DOHH2 (cell line): Measurements from ENCODE around the gene AFF1.

Source experiments
- H3F3A ChIP-seq: fragments of 200-600 bp; sonication (generic), shearing (Covaris generic); 2 replicates; pipeline ENCODE4 v1.6.0; 2016; ENCODE audit warnings: antibody characterized with exemption, mild to moderate bottlenecking; ENCODE audit not compliant: control insufficient read depth, insufficient read depth
- H3K27ac ChIP-seq: fragments of 200-600 bp; sonication (generic); 2 replicates; pipeline ENCODE4 v1.5.1; 2014; ENCODE audit warnings: low read depth, mild to moderate bottlenecking, low read length, moderate library complexity
- H3K27me3 ChIP-seq: fragments of 200-600 bp; sonication (generic); 2 replicates; pipeline ENCODE4 v1.6.1; 2014; ENCODE audit warnings: mild to moderate bottlenecking, low read length, mixed read lengths; ENCODE audit not compliant: control insufficient read depth
- H3K36me3 ChIP-seq: fragments of 200-600 bp; sonication (generic); 2 replicates; pipeline ENCODE4 v1.6.1; 2014; ENCODE audit warnings: mild to moderate bottlenecking, low read length, moderate library complexity, mixed read lengths; ENCODE audit not compliant: control insufficient read depth
- H3K4me1 ChIP-seq: fragments of 200-600 bp; sonication (generic); 2 replicates; pipeline ENCODE4 v1.6.1; 2014; ENCODE audit warnings: mild to moderate bottlenecking, low read length, mixed read lengths; ENCODE audit not compliant: control insufficient read depth
- H3K4me2 ChIP-seq: fragments of 200-600 bp; sonication (generic); 2 replicates; pipeline ENCODE4 v1.6.0; 2014; ENCODE audit warnings: mild to moderate bottlenecking, low read length, moderate library complexity
- H3K4me3 ChIP-seq: fragments of 200-600 bp; sonication (generic); 2 replicates; pipeline ENCODE4 v1.5.1; 2014; ENCODE audit warnings: mild to moderate bottlenecking, low read length, mixed read lengths
- H3K79me2 ChIP-seq: fragments of 200-600 bp; sonication (generic); 2 replicates; pipeline ENCODE4 v1.6.1; 2014; ENCODE audit warnings: mild to moderate bottlenecking, low read length, mixed read lengths; ENCODE audit not compliant: control insufficient read depth
- H3K9me2 ChIP-seq: fragments of 200-600 bp; sonication (generic); replicated peaks from 2 replicates; pipeline ENCODE4 v1.6.1; 2014; ENCODE audit warnings: mild to moderate bottlenecking, low read length, mixed read lengths; ENCODE audit not compliant: control insufficient read depth
- H3K9me3 ChIP-seq: fragments of 200-600 bp; sonication (generic); 2 replicates; pipeline ENCODE4 v1.6.1; 2014; ENCODE audit warnings: antibody characterized with exemption, low read length, mixed read lengths; ENCODE audit not compliant: control insufficient read depth, insufficient read depth
- H4K20me1 ChIP-seq: fragments of 200-600 bp; sonication (generic); 2 replicates; pipeline ENCODE4 v1.6.0; 2014; ENCODE audit warnings: low read depth, mild to moderate bottlenecking, antibody characterized with exemption, low read length, moderate library complexity; ENCODE audit not compliant: control insufficient read depth, insufficient read depth
- EZH2phosphoT487 ChIP-seq: fragments of 200-600 bp; sonication (generic); IDR thresholded peaks from 2 replicates; pipeline ENCODE4 v1.6.1; 2017; ENCODE audit warnings: borderline replicate concordance, mild to moderate bottlenecking, antibody characterized with exemption, low read length, moderate library complexity, mixed read lengths
- TF ChIP-seq, protein P1 (sequence below): fragments of 200-600 bp; sonication (generic); IDR thresholded peaks from one replicate; pipeline ENCODE4 v1.5.1; 2014; ENCODE audit warnings: antibody characterized with exemption, mild to moderate bottlenecking, low read depth, low read length; ENCODE audit not compliant: poor library complexity, severe bottlenecking

The AFF1 gene

DNA sequence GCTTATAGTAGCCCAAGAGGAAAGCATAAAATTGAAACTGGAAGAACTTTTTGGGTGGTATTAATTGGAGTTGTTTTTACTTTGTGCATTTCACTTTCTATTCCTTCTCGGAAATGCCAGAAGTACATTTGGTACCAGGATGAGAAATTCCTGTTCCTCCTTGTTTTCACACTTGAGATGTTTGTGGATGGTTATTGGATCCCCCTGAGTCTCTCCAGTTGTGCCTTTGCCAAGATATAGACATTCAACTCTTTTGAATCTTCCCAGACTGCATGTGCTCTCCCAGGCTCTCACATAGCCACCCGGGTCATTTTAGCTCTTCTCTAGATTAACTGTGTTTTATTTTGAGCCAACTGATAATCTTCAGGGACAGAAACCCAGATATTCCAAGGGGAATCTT lies 120.5 kb downstream of the AFF1 start:
- Histone ChIP-seq H4K20me1 (no peaks in the 10 kb centered on the region), H3K4me1 (peaks cover 13% of the 10 kb centered on the region), H3K4me3 (no peak overlapping the region), H3K79me2 (no peaks in the 10 kb centered on the region), H3K27ac (no peak overlapping the region), H3K27me3 (no peaks in the 10 kb centered on the region), H3K4me2 (no peak overlapping the region), H3K36me3 (no peaks in the 10 kb centered on the region), H3F3A (no peaks in the 10 kb centered on the region), H3K9me2 (no peaks in the 10 kb centered on the region), H3K9me3 (no peaks in the 10 kb centered on the region)
- TF ChIP-seq EZH2phosphoT487, result no peak
- TF ChIP-seq, protein P1, sequence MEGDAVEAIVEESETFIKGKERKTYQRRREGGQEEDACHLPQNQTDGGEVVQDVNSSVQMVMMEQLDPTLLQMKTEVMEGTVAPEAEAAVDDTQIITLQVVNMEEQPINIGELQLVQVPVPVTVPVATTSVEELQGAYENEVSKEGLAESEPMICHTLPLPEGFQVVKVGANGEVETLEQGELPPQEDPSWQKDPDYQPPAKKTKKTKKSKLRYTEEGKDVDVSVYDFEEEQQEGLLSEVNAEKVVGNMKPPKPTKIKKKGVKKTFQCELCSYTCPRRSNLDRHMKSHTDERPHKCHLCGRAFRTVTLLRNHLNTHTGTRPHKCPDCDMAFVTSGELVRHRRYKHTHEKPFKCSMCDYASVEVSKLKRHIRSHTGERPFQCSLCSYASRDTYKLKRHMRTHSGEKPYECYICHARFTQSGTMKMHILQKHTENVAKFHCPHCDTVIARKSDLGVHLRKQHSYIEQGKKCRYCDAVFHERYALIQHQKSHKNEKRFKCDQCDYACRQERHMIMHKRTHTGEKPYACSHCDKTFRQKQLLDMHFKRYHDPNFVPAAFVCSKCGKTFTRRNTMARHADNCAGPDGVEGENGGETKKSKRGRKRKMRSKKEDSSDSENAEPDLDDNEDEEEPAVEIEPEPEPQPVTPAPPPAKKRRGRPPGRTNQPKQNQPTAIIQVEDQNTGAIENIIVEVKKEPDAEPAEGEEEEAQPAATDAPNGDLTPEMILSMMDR, result no peak

DNA sequence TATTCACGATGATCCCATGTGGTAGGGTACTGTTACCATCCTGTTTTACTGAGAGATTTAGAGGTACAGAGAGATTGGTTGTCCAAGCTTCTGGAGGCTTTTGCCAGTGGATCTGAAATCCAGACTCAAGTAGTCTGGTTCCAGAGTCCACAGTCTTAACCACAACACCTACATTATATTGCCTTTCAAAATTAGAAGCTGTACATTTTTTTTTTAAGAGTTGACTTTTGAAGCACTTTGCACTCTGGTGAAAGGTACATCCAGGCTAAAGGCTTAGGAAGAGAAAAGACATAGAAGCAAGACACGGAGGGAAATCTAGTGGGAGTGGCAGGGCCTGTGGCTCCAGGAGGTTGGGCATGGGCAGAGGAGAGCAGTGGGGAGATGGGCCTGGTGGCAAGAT lies 122.1 kb downstream of the AFF1 start:
- Histone ChIP-seq H3K27me3 (no peaks in the 10 kb centered on the region), H3F3A (no peaks in the 10 kb centered on the region), H3K79me2 (no peaks in the 10 kb centered on the region), H3K4me1 (peaks cover 8% of the 10 kb centered on the region), H3K27ac (no peak overlapping the region), H3K4me3 (no peak overlapping the region), H3K4me2 (no peak overlapping the region), H3K36me3 (no peaks in the 10 kb centered on the region), H4K20me1 (no peaks in the 10 kb centered on the region), H3K9me3 (no peaks in the 10 kb centered on the region), H3K9me2 (no peaks in the 10 kb centered on the region)
- no peak for TF ChIP-seq EZH2phosphoT487
- TF ChIP-seq, protein P1, result no peak

GRCh38 chr4:87057835-87058355 lies 123.1 kb downstream of the AFF1 start:
- Histone ChIP-seq H4K20me1 (no peaks in the 10 kb centered on the region), H3K9me3 (no peaks in the 10 kb centered on the region), H3K4me3 (no peak overlapping the region), H3K4me2 (no peak overlapping the region), H3K4me1 (peaks cover 8% of the 10 kb centered on the region), H3K27me3 (no peaks in the 10 kb centered on the region), H3K79me2 (no peaks in the 10 kb centered on the region), H3F3A (no peaks in the 10 kb centered on the region), H3K27ac (no peak overlapping the region), H3K36me3 (no peaks in the 10 kb centered on the region), H3K9me2 (no peaks in the 10 kb centered on the region)
- TF ChIP-seq EZH2phosphoT487, result no peak
- TF ChIP-seq, protein P1, result no peak
